BE2C (cell line): ENCODE data around the gene XCL2.

ENCODE experiments used
- DNase-seq: peaks from one replicate; pipeline ENCODE4 v3.0.0-alpha.2; 2020
- H3K27me3 ChIP-seq: fragments of 250-450 bp; sonication (Bioruptor Pico); 2 replicates; pipeline ENCODE4 v1.5.1; 2020; ENCODE audit warnings: mild to moderate bottlenecking
- H3K36me3 ChIP-seq: fragments of 250-450 bp; sonication (Bioruptor Pico); 2 replicates; pipeline ENCODE4 v1.5.1; 2020; ENCODE audit warnings: mild to moderate bottlenecking
- H3K4me1 ChIP-seq: fragments of 250-450 bp; sonication (Bioruptor Pico); 2 replicates; pipeline ENCODE4 v1.5.1; 2020
- H3K4me3 ChIP-seq: 2 replicates; pipeline ENCODE4 v1.5.1; 2011; ENCODE audit warnings: low read depth, low read length
- H3K9me3 ChIP-seq: fragments of 250-450 bp; sonication (Bioruptor Pico); 2 replicates; pipeline ENCODE4 v1.5.1; 2020
- TF ChIP-seq, protein P1 (sequence below): IDR thresholded peaks from 2 replicates; pipeline ENCODE4 v1.5.1; 2012; ENCODE audit warnings: mild to moderate bottlenecking, low read depth, low read length

XCL2 gene

DNA sequence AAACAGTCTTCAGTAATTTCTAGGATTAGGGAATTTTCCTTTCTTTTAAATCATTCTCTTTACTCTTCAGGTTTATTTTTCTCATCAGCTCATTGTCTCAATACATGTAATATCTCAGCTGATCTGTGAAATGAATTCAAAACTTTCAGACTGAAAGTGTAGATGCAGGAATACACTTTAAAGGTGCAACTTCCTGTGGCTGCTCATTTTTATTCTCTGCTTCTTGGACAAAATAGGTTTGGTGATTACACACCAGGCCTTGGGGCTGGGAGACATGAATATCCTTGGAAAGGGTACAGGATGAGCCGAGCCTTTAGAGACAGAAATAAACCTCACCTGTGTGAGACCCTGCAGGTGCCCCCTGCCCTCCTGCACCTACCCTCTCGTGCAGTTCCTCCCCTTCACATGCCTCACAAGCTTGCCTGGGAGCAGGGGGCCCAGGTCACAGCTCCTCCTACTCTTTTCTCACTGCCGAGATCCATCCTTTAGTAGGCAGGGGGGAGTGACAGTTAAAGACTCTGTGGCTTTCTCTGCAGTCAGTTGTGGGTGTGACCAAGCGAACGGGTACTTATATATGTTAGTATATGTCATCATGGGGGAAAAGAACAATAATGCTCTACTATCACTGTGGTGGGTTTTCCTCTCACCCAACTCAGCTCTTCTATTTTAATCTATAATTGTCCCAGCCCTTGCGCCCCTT lies 23.6 kb downstream of the XCL2 start:
- no peaks in the 10 kb centered on the region for H3K36me3 ChIP-seq

DNA sequence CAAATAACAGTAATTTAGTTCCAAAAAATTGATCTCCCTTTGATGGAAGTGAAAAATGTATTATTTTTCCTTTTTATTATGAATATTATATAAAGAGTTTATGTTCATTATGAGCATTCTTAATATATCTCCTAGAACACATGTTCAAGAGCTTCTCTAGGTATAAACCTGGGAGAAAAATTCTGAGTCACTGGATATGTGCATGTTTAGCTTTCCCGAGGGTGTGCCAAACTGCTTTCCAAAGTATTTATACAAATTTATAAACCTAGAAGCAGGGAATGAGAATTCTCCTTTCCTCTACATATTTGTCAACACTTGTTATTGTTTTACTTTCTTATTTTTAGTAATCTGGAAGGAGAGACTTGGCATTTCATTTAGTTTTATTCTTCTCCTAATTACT lies 25.0 kb downstream of the XCL2 start:
- Histone ChIP-seq H3K9me3 (no peaks in the 10 kb centered on the region), H3K27me3 (no peaks in the 10 kb centered on the region), H3K36me3 (no peaks in the 10 kb centered on the region), H3K4me3 (no peak overlapping the region), H3K4me1 (no peaks in the 10 kb centered on the region)
- TF ChIP-seq, protein P1, sequence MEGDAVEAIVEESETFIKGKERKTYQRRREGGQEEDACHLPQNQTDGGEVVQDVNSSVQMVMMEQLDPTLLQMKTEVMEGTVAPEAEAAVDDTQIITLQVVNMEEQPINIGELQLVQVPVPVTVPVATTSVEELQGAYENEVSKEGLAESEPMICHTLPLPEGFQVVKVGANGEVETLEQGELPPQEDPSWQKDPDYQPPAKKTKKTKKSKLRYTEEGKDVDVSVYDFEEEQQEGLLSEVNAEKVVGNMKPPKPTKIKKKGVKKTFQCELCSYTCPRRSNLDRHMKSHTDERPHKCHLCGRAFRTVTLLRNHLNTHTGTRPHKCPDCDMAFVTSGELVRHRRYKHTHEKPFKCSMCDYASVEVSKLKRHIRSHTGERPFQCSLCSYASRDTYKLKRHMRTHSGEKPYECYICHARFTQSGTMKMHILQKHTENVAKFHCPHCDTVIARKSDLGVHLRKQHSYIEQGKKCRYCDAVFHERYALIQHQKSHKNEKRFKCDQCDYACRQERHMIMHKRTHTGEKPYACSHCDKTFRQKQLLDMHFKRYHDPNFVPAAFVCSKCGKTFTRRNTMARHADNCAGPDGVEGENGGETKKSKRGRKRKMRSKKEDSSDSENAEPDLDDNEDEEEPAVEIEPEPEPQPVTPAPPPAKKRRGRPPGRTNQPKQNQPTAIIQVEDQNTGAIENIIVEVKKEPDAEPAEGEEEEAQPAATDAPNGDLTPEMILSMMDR, result no peak
- no peak for DNase-seq

More for the DNA sequence above, 23.6 kb downstream of the XCL2 start:
- TF ChIP-seq, protein P1, result no peak
- Histone ChIP-seq H3K4me1 (no peaks in the 10 kb centered on the region), H3K4me3 (no peak overlapping the region), H3K27me3 (no peaks in the 10 kb centered on the region), H3K9me3 (no peaks in the 10 kb centered on the region)
- DNase-seq, result no peak

DNA sequence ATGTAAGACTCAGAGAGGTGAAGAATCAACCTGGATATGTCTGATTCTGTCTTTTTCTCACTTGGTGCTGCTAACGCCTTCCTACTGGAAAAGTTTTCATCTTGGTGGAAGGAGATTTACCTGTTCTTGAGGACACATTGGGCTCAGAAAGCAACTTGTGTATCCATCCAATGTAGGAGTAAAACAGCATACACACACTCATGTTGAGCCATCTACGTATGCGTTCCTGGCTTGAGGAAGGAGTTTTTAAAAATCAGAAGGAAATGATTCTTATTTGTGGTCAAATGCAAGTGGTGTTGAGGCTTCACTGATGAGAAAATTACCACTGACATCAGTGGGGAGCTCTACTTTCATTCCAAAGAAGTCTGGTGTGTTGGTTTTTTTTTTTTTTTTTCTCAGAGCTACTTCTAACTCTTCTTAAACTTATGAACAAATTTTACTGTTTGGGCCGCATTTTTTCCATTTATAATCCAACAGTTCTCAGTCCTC lies 25.6 kb downstream of the XCL2 start:
- Histone ChIP-seq H3K4me3 (no peak overlapping the region), H3K4me1 (no peaks in the 10 kb centered on the region; the same call in 1 of the 2 replicates), H3K9me3 (no peaks in the 10 kb centered on the region), H3K36me3 (no peaks in the 10 kb centered on the region), H3K27me3 (no peaks in the 10 kb centered on the region)
- TF ChIP-seq, protein P1, result no peak
- DNase-seq, result no peak

DNA sequence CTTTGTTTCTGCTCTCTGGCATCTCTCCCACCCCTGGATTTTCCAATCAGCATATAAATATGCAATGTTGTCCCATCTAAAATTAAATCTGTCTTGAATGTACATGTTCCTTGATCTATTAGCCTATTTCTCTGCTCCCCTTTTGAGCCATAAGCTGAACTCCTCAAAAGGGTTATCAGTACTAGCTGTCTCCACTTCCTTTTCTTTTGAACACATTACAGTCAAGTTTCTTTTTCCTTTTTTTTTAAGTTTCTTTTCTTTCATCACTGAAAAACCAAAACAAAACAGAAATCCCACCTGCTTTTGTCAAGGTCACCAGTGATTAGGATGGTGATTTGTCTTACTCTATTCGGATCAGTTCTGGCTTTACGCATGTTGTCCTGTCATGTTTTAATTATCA lies 29.3 kb downstream of the XCL2 start:
- no peaks in the 10 kb centered on the region for H3K9me3 ChIP-seq
- H3K4me1 ChIP-seq, result no peaks in the 10 kb centered on the region; the same call in 1 of the 2 replicates
- H3K27me3 ChIP-seq, result no peaks in the 10 kb centered on the region
- H3K4me3 ChIP-seq, result no peak overlapping the region
- TF ChIP-seq, protein P1, result no peak
- no peak for DNase-seq
- no peaks in the 10 kb centered on the region for H3K36me3 ChIP-seq

DNA sequence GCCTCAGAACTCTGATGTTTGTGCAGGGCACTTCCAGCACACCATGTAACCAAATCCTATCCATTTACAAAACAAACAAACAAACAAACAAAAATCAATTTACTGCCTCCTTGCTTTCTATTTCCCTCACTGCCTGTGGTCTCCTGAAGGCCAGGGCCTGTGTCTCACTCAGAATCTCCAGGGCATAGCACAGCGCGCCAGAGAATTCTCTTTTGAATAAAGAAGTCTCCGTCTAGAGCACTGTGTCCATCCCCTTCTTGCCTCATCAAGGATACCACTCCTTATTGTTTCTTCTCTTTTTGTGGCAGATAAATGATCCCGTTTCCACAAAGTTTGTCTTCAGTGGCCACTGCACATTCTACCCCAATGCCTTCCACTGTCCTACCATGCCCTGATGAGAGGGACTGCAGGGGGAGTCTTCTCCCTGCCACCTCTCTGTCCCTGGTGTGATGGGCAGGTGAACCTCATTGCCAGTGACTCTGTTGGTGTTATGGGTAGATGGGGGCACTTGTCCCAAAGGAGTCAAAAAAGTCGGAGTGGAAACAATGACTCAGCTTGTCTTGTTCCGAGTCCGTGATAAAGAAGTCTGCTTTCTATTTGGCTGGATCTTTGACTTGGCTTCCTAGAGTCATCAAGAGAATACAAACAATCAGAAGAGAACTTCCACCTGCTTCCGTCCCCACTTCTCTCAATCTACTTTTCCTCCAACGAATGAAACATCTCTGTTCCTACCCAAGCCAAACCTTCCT lies 30.0 kb downstream of the XCL2 start:
- Histone ChIP-seq H3K4me3 (no peak overlapping the region), H3K27me3 (no peaks in the 10 kb centered on the region), H3K9me3 (no peaks in the 10 kb centered on the region), H3K4me1 (no peaks in the 10 kb centered on the region; the same call in 1 of the 2 replicates), H3K36me3 (no peaks in the 10 kb centered on the region)
- TF ChIP-seq, protein P1, result no peak
- DNase-seq, result no peak
